Endometrial microvascular endothelial cells (primary cell): Measurements from ENCODE around the gene MPDZ. TPM values are rescaled to one million over a fixed set of nuclear protein-coding genes. Genes with fewer than 3 reads are reported as not detected.

Experiments
- in situ Hi-C: cut with HindIII; loops from 2 replicates; pipeline ENCODE4 v1.10.0; 2017; ENCODE audit warnings: low sequenced_read_pairs, low pct_unique_long_range_greater_than_20kb; ENCODE audit errors: inconsistent ontology term
- total RNA-seq: library from RNA; depleted of rRNA; stranded (reverse); fragments of >200 nt; gene quantifications from one replicate; pipeline ENCODE4 v1.2.3, GENCODE V29; 2015; ENCODE audit errors: inconsistent ontology term

The MPDZ gene
- total RNA-seq, 1 donor from 2014 or later = 44.3 TPM

DNA sequence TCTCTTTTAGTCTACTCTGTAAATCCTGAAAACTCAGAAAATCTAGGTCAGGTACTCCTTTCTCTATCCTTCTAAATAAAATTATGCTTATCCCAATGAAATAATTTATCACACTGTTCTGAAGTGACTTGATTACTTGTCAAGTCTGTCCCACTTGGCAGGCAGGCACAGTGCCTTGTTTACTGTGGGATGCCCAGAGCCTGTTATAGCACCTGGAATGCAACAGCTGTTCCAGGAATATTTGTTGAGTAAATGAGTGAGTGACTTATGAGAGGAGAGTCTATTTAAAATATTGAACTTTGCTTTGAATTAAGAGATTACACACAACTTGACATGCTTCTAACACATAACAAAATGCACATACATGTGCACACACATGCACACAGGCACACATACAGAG is 130.0 kb downstream of the MPDZ start:
- in situ Hi-C loops = no loop called here

DNA sequence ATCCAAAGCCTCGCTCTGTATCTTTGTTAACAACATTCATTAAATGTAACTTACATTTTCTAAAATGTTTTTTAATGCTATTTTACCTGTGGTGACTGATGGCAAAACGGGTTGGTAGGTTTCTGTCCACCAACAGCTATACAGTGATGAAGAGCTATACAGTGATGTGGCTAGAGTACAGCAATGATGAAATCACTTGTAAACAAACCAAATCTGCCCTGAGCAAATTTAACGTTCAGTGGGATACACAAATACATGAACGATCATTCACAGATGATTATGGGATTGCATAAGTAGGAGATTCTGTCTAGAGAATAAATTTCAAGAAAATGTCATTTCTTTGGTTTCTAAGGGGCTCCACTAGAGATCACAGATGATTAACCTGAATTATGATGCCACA is 132.7 kb downstream of the MPDZ start:
- in situ Hi-C loops = no loop called here

DNA sequence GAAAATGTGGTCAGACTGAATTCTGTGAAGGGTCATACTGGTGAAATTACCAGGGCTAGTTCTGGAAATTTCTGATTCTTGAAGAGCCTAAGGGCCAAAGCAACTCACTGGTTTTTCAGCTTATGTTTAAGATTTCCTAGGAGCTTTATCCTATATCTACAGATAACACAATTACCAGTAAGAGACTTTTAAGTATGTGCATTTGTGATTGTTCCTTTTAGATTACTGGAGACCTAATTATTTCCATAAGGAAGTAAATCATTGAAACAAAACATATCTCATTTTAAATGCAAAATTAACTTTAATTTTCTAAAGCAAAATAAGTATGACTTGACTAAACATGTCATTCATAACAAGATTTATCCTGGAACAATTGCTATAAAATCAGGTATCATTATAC is 134.2 kb downstream of the MPDZ start:
- in situ Hi-C loops = no loop called here

DNA sequence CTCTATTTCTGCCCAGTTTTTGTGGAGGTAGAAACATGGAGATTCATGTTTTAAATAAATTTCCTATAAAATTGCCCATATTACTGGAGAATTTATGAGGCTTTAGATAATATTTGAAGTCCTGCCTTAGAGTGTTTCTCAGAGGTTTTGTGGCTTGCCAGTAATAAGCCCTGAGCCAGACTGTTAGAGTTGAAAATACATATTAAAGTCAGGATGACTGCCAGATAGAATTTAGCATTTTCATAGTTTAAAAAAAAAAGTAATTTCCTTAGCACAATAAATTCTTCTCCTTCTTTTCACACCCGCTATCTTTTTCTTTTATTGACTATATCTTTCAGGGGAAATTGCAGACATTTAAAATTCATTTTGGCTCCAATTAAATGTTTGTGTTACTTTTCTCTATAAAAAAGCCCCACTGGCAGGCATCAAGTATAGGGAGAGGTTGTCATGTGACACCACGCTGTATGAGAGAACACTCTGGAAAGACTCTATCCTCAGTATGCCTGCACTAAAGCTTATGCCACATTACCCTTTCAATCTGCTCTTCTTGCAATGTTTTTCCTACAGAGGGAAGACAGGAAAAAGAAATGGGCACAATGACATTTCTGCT is 135.2 kb downstream of the MPDZ start:
- in situ Hi-C loops = no loop called here

DNA sequence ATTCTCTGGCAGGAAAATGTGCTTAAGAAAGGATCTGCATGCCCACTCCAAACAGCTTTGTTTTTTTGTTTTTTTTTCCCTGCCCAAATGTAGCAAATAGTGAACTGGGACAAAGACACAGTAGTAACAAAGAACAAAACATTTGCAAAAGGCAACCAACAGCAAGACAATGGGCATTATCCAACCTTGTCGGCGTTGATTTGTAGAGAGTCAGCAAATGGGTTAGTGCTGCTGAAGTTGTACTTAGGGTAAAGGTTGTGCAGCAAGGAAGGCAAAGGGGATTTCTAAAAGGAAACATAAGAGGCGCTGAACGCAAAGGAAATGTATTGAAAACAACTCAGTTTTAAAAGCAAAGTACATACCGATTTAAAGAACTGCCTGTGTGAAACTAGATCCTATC is 136.2 kb downstream of the MPDZ start:
- in situ Hi-C loops = no loop called here

DNA sequence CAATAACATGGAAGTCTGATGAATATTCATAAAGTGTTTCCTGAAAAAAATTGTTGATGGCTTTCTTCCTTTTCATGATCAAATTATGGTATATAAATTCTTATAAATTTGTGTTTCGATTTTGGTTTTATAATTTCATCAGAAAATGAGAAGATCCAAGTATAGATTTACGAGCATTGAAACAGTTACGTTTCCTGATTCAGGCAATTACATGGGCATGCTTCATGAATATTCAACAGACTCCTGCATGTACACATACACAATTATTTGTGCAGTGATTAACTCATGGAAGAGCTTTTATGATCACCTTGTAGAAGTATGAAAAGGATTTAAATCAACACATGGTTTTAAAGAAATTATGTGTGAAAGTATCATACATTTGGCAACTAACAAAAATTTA is 136.7 kb downstream of the MPDZ start:
- in situ Hi-C loops = no loop called here

DNA sequence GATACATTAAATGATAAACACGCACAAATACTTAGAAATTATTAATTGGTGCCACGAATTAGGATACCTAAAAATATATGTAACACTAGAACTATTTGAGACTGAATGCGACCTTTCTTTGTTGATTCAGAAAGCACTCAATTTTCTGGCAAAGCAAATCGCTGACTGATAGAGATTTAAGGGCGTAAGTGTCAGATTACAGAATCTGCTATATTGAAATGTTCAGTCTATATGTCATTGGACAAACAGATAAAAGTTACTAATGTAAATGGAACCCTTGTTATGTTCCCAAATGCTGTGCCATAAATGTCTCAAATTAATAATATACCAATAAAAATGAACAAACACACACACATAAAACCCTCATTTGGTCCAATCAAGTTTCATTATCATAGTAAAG is 137.9 kb downstream of the MPDZ start:
- in situ Hi-C loops = no loop called here

DNA sequence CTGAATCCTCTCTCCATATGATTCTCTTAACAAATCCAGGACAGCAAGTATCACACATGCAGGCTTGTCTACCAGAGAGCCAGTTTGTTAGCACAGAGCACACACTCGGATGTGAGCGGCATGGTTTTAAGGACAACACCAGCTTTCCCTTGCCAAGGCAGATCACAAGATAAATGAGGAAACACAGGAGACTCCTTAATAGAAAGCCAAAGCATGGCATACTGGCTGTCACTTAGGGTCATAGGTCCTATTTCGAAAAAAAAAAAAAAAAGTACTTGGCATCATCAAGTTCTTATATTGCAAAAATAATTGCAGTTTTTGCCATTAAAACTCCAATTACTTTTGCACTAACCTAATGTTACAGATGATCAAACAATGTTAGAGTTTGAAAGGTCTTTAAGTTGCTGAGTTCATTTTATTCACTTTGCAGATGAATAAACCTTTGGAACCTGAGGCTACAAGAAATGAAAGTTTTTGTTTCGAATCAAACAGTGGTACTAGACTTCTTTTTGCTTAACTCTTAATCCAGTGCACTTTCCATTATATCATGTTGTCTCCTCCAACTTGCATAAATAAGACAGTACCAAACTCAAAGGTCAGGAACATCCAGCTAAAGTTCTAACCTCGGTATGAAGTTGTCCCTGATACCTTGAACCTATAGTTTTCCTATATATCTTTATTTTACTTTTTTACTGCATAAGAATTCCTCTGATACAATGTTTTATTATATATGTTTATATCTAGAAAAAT is 138.5 kb downstream of the MPDZ start:
- in situ Hi-C loops = no loop called here

DNA sequence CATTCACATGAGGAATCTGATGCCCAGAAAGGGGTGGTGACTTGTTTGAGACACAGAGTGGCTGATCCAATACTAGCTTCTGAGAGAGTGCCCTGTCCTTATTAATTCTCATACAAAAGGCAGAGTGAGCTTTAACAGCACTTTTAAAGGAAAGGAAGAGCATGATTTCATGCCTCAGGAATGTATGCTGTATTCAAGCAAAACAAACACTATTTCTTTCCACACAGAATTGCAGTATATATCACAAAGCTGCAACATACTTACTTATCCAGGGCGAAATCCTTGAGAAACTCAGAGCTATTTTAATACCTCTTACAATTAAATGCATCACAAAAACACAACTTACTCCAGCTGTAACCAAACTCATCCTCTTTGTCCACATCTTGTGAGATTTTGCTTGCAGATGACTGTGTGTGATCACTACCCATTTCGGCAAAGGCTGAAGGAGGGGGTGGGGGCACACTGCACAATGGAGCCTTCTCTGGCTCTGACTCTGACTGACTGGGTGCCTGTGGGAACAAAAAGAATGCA is 139.8 kb downstream of the MPDZ start:
- in situ Hi-C loops = no loop called here

DNA sequence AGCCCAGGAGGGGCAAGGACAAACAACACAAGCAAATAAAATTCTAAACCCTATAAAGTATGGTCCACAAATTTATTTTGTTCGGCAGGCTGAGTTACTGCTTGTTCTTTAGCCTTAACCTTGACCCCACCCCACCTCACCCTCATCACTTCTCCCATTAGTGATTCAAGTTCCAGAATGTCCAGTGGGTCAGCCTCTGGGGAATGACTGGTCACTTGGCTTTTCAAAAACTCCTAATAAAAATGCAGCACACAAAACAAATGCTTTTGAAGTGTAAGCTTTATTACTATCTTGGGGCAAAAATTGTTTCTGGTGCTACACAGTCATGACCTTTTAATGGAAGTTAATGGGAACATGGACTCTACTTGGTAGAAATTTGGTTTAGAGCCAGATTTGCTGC is 142.1 kb downstream of the MPDZ start:
- in situ Hi-C loops = no loop called here

DNA sequence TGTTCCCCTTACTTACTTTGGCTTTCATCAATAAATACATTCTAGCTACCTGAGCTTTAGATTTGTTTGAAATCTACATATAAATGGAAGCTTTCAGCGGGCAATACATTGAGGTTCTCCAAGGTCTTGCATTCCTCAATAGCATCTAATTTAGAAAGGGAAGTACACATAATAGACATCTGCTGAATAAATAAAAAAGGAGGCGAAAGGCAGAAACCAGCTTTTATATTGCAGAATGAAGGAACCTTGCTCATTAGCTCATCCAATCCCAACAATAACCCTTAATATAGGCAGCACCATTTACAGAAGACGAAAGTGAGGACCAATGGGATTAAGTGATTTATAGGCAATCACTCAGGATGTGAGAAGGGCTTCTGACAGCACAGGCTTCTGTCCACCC is 147.5 kb downstream of the MPDZ start:
- in situ Hi-C loops = no loop called here

DNA sequence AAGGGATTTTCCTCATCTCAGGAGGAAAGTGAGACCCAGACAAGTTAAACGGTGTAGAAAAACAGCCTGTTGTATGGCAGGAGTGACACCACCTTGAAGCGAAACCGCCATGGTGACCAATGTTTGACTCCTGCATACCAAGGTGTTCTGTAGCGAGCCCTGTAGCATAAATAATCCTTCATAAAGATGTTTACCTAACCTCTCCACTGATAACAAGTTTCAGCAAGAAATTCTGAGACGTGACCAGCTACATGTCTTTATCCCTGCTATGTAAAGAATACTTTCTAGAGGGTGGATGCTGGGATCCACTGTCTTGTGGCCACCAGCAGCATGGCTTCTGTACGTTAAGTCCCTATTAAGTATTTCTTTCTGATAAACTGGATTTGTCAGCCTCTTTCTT is 148.1 kb downstream of the MPDZ start:
- in situ Hi-C loops = no loop called here

DNA sequence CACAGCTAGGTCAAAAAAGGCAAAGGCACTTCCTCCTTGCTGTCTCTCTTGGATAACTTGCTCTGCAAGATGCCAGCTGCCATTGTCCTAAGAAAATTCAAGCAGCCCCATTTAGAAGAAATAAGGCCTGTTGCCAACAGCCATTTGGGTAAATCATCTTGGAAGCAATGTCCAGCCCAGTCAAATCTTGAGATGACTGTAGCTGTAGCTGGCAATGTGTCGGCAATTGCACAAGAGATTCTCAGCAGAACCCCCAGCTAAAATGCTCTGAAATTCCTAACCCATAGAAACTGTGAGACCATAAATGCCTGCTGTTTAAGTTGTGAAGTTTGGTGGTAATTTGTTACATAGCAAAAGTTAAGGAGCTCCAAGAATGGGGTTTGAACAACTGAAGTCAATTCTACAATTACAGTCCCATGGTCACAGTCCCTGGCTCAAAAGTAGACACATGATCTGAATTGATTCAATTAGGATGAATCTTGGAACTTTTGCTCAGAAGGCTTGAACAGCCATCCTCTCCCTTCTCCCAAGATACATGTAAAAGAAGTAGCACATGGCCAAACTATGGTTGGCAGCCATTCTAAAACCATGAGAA is 151.1 kb downstream of the MPDZ start:
- in situ Hi-C loops = no loop called here

DNA sequence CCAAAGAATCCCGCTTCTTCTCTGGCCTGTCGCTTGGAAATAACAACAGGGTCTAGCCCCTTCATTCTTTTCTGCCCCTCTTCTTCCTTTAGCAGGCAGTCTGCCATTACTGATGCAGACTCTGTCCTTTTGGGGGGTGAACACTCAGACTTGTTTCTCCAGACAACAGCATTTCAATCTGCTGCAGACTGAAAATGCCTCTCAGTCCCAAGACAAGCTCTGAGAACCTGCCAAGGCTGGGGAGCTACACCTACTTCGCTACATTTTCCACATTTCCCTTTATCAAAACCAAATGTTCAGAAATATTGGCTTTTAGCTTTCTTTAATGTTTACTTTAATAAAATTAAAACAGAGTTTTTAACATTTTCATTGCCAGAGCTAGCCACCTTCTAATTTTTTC is 152.4 kb downstream of the MPDZ start:
- in situ Hi-C loops = no loop called here

DNA sequence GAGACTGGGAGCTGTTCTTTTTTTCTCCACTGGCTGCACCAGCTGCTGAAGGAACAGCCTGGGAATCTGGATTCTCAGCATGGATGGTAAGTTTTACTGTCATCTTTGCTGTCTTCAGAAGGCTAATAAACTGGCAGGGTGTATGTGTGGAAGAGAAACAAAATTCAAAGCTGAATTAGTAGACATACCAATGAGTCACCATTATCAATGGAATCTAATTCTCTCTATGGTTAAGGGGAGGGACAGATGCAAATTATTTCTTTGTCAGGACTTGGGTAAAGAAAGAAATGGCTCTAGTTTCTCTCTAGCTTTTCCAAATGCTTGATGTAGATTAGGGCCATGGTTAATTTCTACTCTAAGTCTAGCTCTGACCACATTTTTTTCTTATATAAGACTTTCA is 154.2 kb downstream of the MPDZ start:
- in situ Hi-C loops = no loop called here

DNA sequence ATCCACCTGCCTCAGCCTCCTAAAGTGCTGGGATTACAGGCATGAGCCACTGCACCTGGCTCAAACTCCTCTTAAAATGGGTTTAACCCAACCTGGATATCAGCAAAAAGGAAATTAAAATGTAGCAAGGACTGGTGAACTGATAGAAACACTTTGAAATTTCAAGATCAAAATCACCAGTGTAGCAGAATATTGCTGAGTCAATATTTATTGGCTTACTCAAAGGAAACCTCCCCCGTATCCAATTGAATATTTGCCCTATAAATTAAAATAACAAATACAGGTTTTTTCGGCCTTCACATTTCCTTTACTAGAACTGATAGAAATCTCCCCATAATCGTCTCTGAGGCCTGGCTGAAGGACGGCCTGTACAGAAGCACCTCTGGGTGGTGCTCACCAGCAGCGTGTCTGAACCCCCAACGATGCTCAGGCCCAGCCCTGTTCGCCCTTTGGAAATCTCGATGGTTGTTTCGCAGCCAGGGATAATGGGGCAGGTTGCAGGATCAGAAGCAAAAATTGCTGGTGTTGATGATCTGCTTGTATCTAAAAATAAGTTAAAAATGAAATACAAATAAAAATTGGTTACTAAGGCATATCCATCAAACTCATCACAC is 156.6 kb downstream of the MPDZ start:
- in situ Hi-C loops = no loop called here

DNA sequence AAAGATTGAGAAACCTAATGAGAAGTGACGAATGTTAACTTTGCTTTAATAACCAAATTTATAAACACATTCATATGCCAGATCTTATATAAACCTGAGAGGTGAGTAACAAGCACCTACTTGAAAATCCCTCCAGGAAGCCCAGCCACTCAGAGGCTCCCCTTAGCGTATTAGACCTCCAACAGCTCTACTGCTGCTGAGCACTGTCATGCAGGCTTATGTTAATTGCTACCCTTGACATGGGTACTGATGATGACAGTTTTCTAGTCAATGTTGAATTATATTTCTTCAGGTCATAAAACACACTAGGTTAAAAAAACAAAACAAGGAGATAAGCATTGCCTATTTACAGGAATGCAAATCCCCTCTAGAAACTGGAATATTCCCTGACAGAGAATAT is 161.2 kb downstream of the MPDZ start:
- in situ Hi-C loops = no loop called here

DNA sequence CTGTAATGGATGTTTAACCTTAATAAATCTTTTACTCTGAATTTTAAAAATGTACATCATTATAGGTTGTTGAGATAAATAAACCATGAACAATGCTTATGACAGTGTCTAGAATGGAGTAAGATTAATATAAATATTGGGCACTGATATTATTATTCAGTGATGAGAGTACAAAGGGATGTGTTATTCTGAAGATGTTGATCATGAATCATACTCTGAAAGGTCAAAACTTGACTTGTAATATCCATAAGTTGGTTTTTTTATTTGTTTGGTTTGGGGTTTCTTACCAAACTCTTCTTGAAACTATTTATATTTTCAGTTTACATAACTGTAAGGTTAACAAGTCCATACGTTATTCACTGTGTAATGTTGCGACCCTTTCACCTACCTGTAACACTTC is 163.2 kb downstream of the MPDZ start:
- in situ Hi-C loops = no loop called here

DNA sequence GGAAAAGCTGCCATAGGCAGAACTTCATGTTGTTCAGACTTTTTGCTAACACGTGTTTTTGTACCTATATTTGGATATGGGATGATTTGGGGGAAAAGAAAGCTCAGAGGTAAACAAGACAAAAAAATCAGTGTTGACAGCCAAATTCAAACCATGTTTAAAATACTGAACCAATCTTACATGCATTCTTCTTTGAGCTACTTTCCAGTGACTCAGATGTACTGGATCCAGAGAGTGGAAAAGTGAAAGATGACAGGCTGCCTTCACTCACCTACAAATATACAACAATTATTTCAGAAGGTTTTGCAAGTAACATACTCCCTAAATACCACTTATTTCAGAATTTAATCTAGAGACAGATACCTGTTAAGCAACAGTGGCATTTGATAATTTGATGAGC is 165.7 kb downstream of the MPDZ start:
- in situ Hi-C loops = no loop called here

DNA sequence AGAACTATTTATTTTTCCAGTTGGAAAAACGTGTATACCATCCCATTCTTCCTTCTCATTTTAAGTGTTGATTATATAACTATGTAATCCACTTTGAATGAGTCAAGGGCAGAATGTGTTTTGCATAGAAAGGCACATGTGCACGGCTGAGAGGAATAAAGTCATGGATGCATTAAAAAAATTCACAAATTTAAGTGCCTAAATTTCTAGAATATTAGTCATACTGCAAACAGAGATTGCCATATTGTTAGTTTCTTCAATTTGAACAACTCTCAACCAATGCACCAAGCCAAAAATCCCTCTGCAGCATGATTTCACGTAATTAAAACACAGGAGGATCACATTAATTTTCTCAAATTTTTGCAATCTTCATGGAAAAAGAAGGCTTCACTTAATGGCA is 166.3 kb downstream of the MPDZ start:
- in situ Hi-C loops = no loop called here
